H9 (cell line): Measurements from ENCODE around the gene ST6GALNAC5. TPM values are rescaled to one million over a fixed set of nuclear protein-coding genes. Genes with fewer than 3 reads are reported as not detected.

Experiments used
- DNase-seq: peaks from one replicate; pipeline ENCODE4 v3.0.0-alpha.2; 2017
- H2AFZ ChIP-seq: one replicate; pipeline ENCODE4 v1.6.1; 2013; ENCODE audit warnings: mild to moderate bottlenecking, low read length, control low read depth, moderate library complexity
- H2AK5ac ChIP-seq: 2 replicates; pipeline ENCODE4 v1.6.1; 2013; ENCODE audit warnings: low read length, control low read depth, mixed read lengths; ENCODE audit not compliant: insufficient read length
- H2BK120ac ChIP-seq: one replicate; pipeline ENCODE4 v1.6.1; 2013; ENCODE audit warnings: low read depth, mild to moderate bottlenecking, low read length, control low read depth, inconsistent platforms; ENCODE audit not compliant: poor library complexity, severe bottlenecking
- H2BK12ac ChIP-seq: 2 replicates; pipeline ENCODE4 v1.6.1; 2013; ENCODE audit warnings: low read length, control low read depth, mixed read lengths, low read depth; ENCODE audit not compliant: insufficient read length
- H2BK15ac ChIP-seq: 2 replicates; pipeline ENCODE4 v1.6.1; 2013; ENCODE audit warnings: low read depth, low read length, control low read depth
- H2BK20ac ChIP-seq: one replicate; pipeline ENCODE4 v1.6.1; 2013; ENCODE audit warnings: low read depth, mild to moderate bottlenecking, low read length, control low read depth, inconsistent platforms; ENCODE audit not compliant: poor library complexity, severe bottlenecking
- H2BK5ac ChIP-seq: 2 replicates; pipeline ENCODE4 v1.6.1; 2013; ENCODE audit warnings: low read length, control low read depth, mixed read lengths; ENCODE audit not compliant: insufficient read length
- H3K14ac ChIP-seq: 2 replicates; pipeline ENCODE4 v1.6.1; 2013; ENCODE audit warnings: low read length, control low read depth; ENCODE audit not compliant: insufficient read depth
- H3K18ac ChIP-seq: 2 replicates; pipeline ENCODE4 v1.6.1; 2013; ENCODE audit warnings: low read depth, mild to moderate bottlenecking, mixed read lengths, low read length, control low read depth; ENCODE audit not compliant: insufficient read length
- H3K23ac ChIP-seq: 2 replicates; pipeline ENCODE4 v1.6.1; 2013; ENCODE audit warnings: low read length, control low read depth, mixed read lengths, low read depth; ENCODE audit not compliant: insufficient read length
- H3K23me2 ChIP-seq: 2 replicates; pipeline ENCODE4 v1.6.1; 2013; ENCODE audit warnings: low read depth, mild to moderate bottlenecking, mixed read lengths, low read length, control low read depth; ENCODE audit not compliant: insufficient read length, poor library complexity, severe bottlenecking
- H3K27ac ChIP-seq: 2 replicates; pipeline ENCODE4 v1.5.1; 2013; ENCODE audit warnings: low read length, control low read depth, mixed read lengths, low read depth; ENCODE audit not compliant: insufficient read length
- H3K27me3 ChIP-seq: 2 replicates; pipeline ENCODE4 v1.6.1; 2013; ENCODE audit warnings: low read length, control low read depth, inconsistent platforms; ENCODE audit not compliant: insufficient read depth
- H3K4ac ChIP-seq: 2 replicates; pipeline ENCODE4 v1.6.1; 2013; ENCODE audit warnings: low read depth, mild to moderate bottlenecking, control low read depth, inconsistent platforms, low read length, moderate library complexity
- H3K4me1 ChIP-seq: 2 replicates; pipeline ENCODE4 v1.6.1; 2013; ENCODE audit warnings: low read length, control low read depth, inconsistent platforms; ENCODE audit not compliant: insufficient read depth
- H3K4me2 ChIP-seq: 2 replicates; pipeline ENCODE4 v1.6.1; 2013; ENCODE audit warnings: low read length, control low read depth, mixed read lengths; ENCODE audit not compliant: insufficient read length, insufficient read depth
- H3K56ac ChIP-seq: 2 replicates; pipeline ENCODE4 v1.6.1; 2013; ENCODE audit warnings: low read depth, mild to moderate bottlenecking, mixed read lengths, low read length, control low read depth; ENCODE audit not compliant: insufficient read length
- H3K79me1 ChIP-seq: 2 replicates; pipeline ENCODE4 v1.6.1; 2013; ENCODE audit warnings: low read depth, mild to moderate bottlenecking, moderate library complexity, low read length, control low read depth, inconsistent platforms; ENCODE audit not compliant: insufficient read depth, poor library complexity, severe bottlenecking
- H3K79me2 ChIP-seq: 2 replicates; pipeline ENCODE4 v1.6.1; 2013; ENCODE audit warnings: low read length, control low read depth, inconsistent platforms; ENCODE audit not compliant: insufficient read depth
- H3K9ac ChIP-seq: 2 replicates; pipeline ENCODE4 v1.6.1; 2013; ENCODE audit warnings: low read length, control low read depth, mixed read lengths; ENCODE audit not compliant: insufficient read length; ENCODE audit errors: extremely low read depth
- H3K9me3 ChIP-seq: one replicate; pipeline ENCODE4 v1.6.1; 2013; ENCODE audit warnings: low read depth, low read length, inconsistent platforms; ENCODE audit not compliant: control insufficient read depth
- H3T11ph ChIP-seq: one replicate; pipeline ENCODE4 v1.6.1; 2013; ENCODE audit warnings: mild to moderate bottlenecking, low read length, control low read depth, inconsistent platforms
- H4K20me1 ChIP-seq: one replicate; pipeline ENCODE4 v1.6.1; 2013; ENCODE audit not compliant: control insufficient read depth, insufficient read length, insufficient read depth
- H4K5ac ChIP-seq: 2 replicates; pipeline ENCODE4 v1.6.1; 2013; ENCODE audit warnings: low read depth, mild to moderate bottlenecking, mixed read lengths, low read length, control low read depth; ENCODE audit not compliant: insufficient read length
- H4K8ac ChIP-seq: replicated peaks from 2 replicates; pipeline ENCODE4 v1.6.1; 2013; ENCODE audit warnings: low read length, control low read depth, mixed read lengths, low read depth; ENCODE audit not compliant: insufficient read length
- H4K91ac ChIP-seq: 2 replicates; pipeline ENCODE4 v1.6.1; 2013; ENCODE audit warnings: low read depth, mild to moderate bottlenecking, moderate library complexity, mixed read lengths, low read length, control low read depth; ENCODE audit not compliant: insufficient read length
- H3K27ac Mint-ChIP-seq, 3 experiments: 2 replicates in 2 of 3; 3 replicates in 1 of 3; pipeline ENCODE4 v1.8.0; 2020 to 2021; ENCODE audit warnings: mixed read lengths in 3 of 3, mild to moderate bottlenecking in 1 of 3, moderate library complexity in 1 of 3
- H3K27me3 Mint-ChIP-seq: 2 replicates; pipeline ENCODE4 v1.8.0; 2021; ENCODE audit warnings: low read depth, mild to moderate bottlenecking, moderate library complexity, mixed read lengths
- H3K36me3 Mint-ChIP-seq, 3 experiments: 2 replicates in 2 of 3; 3 replicates in 1 of 3; pipeline ENCODE4 v1.8.0; 2020 to 2021; ENCODE audit warnings: low read depth in 3 of 3, mixed read lengths in 3 of 3; ENCODE audit not compliant: insufficient read depth in 1 of 3
- H3K4me1 Mint-ChIP-seq, 2 experiments: 2 replicates each; pipeline ENCODE4 v1.8.0; 2020; ENCODE audit warnings: mixed read lengths in 2 of 2
- H3K4me3 Mint-ChIP-seq, 2 experiments: 2 replicates in 1 of 2; 3 replicates in 1 of 2; pipeline ENCODE4 v1.8.0; 2020 to 2021; ENCODE audit warnings: mild to moderate bottlenecking in 2 of 2, mixed read lengths in 2 of 2, moderate library complexity in 1 of 2
- H3K9me3 Mint-ChIP-seq, 2 experiments: 2 replicates in 1 of 2; 3 replicates in 1 of 2; pipeline ENCODE4 v1.8.0; 2020; ENCODE audit warnings: mild to moderate bottlenecking in 2 of 2, mixed read lengths in 2 of 2, moderate library complexity in 1 of 2
- WGBS: extraction: QIAGEN DNeasy Blood & Tissue Kit; methylation state at CpG from one replicate; pipeline ENCODE4 v1.1.7; 2013; ENCODE audit warnings: missing lambda C conversion rate, low lambda C conversion rate, mixed read lengths; ENCODE audit not compliant: insufficient read length; ENCODE audit errors: extremely low coverage; 5-methylcytosine and 5-hydroxymethylcytosine counted together
- total RNA-seq: library from RNA; stranded (reverse); gene quantifications from 2 replicates; pipeline ENCODE4 v1.2.1, GENCODE V29; 2021
- TF ChIP-seq, protein P1 (sequence below): fragments of 200-600 bp; sonication (generic); conservative IDR thresholded peaks from 3 replicates; pipeline ENCODE4 v1.8.0; 2021; ENCODE audit warnings: antibody characterized with exemption, mild to moderate bottlenecking

The ST6GALNAC5 gene
- total RNA-seq, 1 experiment from 2014 or later, result 3.3 TPM

DNA sequence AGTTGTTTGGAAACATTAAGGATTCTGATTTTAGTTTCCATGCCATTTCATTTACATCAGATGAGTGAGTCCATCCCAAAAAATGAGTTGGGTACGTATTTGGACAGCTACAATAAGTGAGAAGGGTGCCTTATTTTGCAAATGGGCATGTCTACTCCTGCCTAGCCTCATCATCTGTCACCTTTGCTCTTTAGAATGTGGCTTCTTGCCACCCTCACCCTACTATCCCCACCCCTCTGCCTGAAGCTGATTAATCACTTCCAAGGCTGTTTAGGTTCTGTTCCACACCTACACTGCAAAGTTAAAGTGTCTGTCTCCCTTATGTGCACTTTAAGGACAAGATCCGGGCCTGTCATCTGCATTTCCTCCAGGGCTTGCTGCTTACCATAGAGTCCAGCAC, 61.2 kb downstream of the ST6GALNAC5 start:
- no peak overlapping the region for H4K91ac ChIP-seq
- no peaks in the 10 kb centered on the region for H4K20me1 ChIP-seq
- no peak overlapping the region for H4K8ac ChIP-seq
- no peak overlapping the region for H3K23ac ChIP-seq
- Mint-ChIP-seq H3K4me3 (no peak overlapping the region), H3K36me3 (peaks cover 3 to 9% (median 5%) of the 10 kb centered on the region in 3 experiments; a peak in 5 of 7 replicates), H3K4me1 (peaks cover 13 to 14% of the 10 kb centered on the region in 2 experiments), H3K27ac (0 out of 7 replicates have a peak overlapping the region, but pooled peaks of 1 of the 3 experiments have one; percentile 51), H3K27me3 (no peaks in the 10 kb centered on the region), H3K9me3 (peaks cover 0 to 7% of the 10 kb centered on the region in 2 experiments; a peak in 1 of 5 replicates)
- H3K56ac ChIP-seq, result no peak overlapping the region
- no CpG with 5 or more reads among the region's 2 CpGs for WGBS
- H3K9me3 ChIP-seq, result no peaks in the 10 kb centered on the region
- no peaks in the 10 kb centered on the region for H3K23me2 ChIP-seq
- H3T11ph ChIP-seq, result no peak overlapping the region
- no peak overlapping the region for H2AFZ ChIP-seq
- H3K27me3 ChIP-seq, result no peaks in the 10 kb centered on the region
- no peak overlapping the region for H3K14ac ChIP-seq
- no peaks in the 10 kb centered on the region for H3K79me2 ChIP-seq
- H2BK15ac ChIP-seq, result no peak overlapping the region
- H2BK120ac ChIP-seq, result no peak overlapping the region
- H4K5ac ChIP-seq, result no peak overlapping the region
- H3K9ac ChIP-seq, result no peak overlapping the region
- TF ChIP-seq, protein P1, sequence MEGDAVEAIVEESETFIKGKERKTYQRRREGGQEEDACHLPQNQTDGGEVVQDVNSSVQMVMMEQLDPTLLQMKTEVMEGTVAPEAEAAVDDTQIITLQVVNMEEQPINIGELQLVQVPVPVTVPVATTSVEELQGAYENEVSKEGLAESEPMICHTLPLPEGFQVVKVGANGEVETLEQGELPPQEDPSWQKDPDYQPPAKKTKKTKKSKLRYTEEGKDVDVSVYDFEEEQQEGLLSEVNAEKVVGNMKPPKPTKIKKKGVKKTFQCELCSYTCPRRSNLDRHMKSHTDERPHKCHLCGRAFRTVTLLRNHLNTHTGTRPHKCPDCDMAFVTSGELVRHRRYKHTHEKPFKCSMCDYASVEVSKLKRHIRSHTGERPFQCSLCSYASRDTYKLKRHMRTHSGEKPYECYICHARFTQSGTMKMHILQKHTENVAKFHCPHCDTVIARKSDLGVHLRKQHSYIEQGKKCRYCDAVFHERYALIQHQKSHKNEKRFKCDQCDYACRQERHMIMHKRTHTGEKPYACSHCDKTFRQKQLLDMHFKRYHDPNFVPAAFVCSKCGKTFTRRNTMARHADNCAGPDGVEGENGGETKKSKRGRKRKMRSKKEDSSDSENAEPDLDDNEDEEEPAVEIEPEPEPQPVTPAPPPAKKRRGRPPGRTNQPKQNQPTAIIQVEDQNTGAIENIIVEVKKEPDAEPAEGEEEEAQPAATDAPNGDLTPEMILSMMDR, result no peak
- H2AK5ac ChIP-seq, result no peak overlapping the region
- H2BK20ac ChIP-seq, result no peak overlapping the region
- H3K4me2 ChIP-seq, result no peak overlapping the region
- no peaks in the 10 kb centered on the region for H3K4me1 ChIP-seq
- H3K27ac ChIP-seq, result no peak overlapping the region
- H3K4ac ChIP-seq, result no peak overlapping the region
- no peak for DNase-seq
- no peak overlapping the region for H3K18ac ChIP-seq
- no peak overlapping the region for H2BK5ac ChIP-seq
- H2BK12ac ChIP-seq, result no peak overlapping the region
- H3K79me1 ChIP-seq, result no peaks in the 10 kb centered on the region
